Activated effector memory CD4-positive, alpha-beta T cell treated with anti-CD3 and anti-CD28 coated beads, Interleukin-2, amount 50 U/mL, for 16 hours (primary cell): ENCODE data around the gene ZNF365.

Experiments
- DNase-seq: peaks from one replicate; pipeline ENCODE4 v3.0.0-alpha.2; 2020

ZNF365 gene

GRCh38 chr10:62422068-62422590, 48.0 kb downstream of the ZNF365 start:
- no peak for DNase-seq

GRCh38 chr10:62424026-62424425, 49.9 kb downstream of the ZNF365 start:
- DNase-seq: no peak

- peak; percentile 68 for DNase-seq
Measured at GRCh38 chr10:62426086-62426485, 51.9 kb downstream of the ZNF365 start.

DNA sequence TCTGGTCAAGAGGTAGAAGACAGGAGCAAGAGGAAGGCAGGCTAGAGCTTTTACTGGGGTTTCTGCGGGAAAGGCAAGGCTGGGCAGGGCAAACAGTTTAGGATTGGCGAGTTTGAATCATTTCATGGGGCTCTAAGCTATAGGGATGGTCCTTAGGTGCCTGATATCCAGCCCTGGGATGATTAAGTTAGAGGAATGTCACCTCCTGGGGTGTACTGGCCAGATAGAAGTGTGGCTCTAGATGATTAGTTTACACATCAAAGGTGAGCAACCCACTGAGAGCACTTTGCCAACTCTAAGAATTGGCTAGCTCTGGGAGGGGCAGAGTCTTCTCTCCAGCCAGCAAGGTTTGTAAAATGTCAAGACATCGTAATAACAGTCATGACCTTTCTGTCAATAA, 52.4 kb downstream of the ZNF365 start:
- DNase-seq: no peak

DNA sequence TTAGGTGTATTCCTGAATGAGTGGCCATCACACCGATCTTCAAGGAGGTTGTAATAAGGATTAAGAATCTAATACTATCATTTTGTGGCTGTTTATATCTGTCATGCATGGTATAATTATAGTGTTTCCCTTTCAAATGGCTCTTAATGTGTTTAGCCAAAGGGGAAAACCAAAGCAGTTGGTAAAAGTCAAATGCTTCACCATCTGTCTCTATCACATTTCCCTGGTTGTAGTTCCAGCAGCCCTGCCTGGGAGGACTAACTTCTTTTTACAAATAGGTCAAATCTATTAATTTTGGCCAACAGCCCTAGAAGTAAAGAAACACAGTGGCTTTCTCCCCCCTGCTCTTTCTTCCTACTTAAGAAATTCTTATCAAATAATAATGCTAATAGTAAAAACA, 56.7 kb downstream of the ZNF365 start:
- DNase-seq: no peak

- DNase-seq: peak; percentile 87
Measured at GRCh38 chr10:62433181-62433692, 59.1 kb downstream of the ZNF365 start.

- no peak for DNase-seq
Measured at GRCh38 chr10:62433901-62434300, 59.7 kb downstream of the ZNF365 start.

DNA sequence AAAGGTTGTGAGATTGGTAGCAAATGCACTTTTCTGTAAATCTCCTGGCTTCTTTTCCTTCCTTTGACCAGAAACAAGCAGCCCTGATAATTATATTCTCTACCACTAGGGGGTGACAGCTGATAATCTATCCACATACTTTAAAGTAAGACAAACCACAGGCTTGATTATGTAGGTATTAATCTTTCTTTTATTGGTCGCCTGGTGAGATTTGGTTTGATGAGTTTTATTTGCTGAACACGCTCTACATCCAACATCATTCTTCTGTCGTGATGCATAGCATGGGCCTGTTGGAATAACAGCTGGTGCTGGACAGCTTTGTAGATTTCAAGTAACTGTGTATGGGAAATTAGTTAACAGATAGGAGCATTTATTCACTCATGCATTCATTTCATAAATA, 63.5 kb downstream of the ZNF365 start:
- no peak for DNase-seq

DNA sequence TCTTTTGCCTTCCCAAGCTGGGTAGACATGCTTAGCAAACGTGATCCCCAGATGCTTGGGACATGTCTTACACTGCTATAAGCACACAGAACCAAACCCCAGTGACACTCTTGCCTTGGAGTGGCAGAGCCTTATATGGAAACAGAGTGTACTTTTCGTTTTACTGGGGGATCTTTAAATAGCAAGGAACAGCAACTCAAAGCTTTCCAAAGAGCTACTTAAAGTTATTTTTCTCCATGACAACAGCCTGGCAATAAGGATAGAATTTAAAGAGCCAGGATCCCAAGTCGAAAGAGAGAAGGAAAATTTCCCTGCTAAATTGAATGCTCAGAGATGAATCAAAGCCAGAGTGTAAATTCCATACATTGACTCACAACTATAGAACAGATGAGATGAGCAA, 67.8 kb downstream of the ZNF365 start:
- no peak for DNase-seq

DNA sequence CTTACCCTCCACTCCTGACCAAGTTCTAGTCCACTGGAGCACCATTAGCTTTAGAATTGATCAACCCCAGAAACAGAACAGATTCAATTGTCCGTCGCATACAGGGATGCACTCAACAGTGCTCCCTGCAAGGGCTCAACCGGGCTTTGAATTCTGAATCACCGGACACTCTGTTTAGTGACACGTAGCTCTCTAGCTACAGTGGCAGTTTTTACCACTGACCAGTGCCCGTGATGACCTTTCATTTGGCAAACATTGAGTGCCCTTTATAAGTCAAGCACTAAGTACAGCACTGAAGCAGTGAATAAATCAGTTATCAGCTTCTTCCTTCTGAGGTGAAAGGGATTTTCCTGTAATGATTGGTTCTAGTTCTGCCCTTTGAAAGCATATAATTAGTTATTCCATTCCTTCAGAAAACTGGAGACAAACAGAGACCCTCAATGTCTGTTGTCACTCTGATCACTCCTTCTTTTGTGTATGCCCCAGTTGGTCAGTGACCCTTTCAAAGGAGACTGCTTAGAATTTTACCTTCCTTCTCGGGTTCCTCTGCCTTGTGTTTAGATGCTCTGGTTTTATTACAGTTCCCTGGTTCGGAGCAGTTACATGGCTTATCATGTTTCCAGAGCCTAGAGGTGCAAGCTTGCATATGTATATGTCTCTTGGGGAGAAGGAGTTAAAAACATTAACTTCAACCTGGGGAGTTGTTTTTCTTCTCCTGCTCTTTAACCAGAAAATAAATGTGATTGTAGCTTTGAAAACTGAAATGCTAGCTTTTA, 68.9 kb downstream of the ZNF365 start:
- DNase-seq: no peak

DNA sequence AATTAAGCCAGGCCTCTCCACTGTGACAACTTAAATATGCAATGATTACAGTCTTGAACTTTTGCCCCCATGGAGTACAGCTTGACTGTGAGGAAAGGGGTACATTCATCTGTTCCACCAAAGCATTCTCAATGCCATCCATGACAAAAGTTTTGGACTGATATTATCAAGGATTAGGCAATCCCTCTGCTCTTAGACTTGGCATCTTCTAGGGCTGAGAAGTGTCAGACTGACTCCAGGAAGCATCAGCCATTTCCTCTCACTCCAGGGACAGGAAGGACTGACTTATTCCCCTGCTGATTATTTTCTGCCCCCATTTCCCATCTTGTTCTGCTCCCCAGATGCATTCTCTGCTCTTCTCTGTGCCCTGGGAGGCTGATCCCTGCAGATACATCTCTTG, 69.7 kb downstream of the ZNF365 start:
- DNase-seq: no peak

GRCh38 chr10:62446627-62447026, 72.5 kb downstream of the ZNF365 start:
- DNase-seq: no peak

DNA sequence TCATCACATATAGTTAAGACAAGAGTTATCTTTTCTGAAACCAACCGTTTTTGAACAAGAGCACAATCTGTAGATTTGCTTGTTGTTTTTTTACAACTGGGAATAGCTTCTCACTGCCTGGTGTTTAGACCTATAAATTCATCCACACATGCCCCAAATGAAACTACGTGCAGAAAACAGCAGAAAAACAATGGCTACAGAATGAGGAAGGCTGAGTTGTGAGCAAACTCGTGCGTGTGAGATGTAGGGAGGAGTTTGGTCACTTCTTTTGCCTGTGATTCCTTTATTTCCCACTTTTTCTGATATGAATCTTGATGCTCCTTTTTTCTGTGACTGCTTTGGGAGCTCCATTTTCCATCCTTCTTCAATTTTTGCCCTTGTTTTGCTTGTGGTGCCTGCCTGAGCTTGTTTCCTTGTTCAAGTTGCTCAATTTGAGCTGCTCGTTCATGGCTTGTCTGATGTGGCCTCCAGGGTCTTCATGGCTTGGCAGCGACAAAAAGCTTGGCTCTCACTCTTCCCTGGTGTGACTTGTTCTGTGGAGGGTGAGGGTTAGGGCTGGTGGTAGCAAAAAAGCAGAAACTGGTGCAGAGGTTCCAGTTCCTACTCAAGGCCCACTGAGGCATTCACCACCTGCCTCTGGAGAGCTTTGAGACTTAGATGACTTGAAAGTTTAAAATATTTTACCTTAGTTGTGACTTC, 76.9 kb downstream of the ZNF365 start:
- DNase-seq: no peak

DNA sequence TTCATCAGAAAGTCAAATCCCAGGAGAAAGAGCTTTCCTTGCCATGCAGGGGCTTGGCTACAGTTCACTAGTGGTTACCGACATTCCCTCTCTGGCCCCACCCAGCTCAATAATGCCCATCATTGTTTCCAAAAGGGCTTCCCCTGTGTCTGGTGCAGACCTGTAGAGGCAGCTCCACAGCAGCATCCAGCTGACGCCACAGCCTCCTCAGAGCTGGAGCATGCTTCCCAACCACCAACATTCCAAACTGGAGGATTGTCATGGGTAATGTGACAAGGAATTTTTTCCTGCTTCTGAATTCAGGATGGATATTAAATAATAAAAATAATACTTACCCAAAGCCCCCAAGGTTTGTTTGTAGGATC, 77.4 kb downstream of the ZNF365 start:
- no peak for DNase-seq
